ENCODE data around the gene SPSB3.
A peak's percentile ranks its signal among the peaks of the same experiment; 100 is the strongest.

Gene SPSB3

DNA sequence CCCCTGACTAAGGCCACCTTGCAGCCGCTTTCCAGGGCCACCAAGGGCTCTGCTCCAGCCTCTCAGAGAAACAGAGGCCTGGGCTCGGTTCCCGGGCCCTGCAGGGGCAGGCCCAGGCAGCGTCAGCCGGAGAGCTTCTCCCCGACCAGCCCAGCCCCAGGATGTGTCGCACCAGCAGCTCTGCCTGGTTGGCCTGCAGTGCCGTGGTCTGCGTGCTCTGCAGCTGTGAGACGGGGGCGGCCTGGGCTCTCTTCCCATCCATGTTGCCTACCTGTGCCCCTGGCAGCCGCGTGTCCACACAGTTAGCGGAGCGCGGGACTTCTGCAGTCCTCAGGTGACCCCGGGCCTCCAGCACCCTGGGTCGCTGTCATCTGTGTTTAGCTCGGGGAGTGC lies 6.3 kb upstream of the SPSB3 start:
- no peak for DNase-seq (ENCODE audit: low spot score)

DNA sequence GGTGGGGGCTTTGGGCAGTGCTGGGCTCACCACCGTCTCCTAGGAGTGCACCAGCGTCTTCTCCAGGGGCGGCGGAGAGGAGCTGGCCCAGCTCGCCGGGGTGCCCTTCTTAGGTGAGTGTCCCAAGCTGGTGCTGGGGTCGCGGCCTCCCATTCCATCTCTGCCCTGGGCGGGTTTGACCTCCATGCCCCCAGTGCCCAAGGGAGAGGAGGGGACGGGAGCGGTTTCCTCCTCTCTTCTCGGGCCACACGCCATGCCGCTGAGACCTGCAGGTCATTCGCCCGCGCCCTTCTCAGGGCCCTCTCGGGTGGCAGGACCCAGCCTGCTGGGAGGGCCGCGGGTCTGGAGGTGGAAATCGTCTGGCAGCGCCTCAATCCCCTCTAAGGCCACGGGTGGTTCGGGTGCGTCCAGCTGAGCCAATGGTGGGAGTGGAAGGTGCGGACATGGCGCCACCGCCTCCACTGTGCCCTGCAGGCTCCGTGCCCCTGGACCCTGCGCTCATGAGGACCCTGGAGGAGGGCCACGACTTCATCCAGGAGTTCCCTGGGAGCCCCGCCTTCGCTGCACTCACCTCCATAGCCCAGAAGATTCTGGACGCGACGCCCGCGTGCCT lies 5.8 kb upstream of the SPSB3 start:
- DNase-seq (ENCODE audit: low spot score): no peak

DNA sequence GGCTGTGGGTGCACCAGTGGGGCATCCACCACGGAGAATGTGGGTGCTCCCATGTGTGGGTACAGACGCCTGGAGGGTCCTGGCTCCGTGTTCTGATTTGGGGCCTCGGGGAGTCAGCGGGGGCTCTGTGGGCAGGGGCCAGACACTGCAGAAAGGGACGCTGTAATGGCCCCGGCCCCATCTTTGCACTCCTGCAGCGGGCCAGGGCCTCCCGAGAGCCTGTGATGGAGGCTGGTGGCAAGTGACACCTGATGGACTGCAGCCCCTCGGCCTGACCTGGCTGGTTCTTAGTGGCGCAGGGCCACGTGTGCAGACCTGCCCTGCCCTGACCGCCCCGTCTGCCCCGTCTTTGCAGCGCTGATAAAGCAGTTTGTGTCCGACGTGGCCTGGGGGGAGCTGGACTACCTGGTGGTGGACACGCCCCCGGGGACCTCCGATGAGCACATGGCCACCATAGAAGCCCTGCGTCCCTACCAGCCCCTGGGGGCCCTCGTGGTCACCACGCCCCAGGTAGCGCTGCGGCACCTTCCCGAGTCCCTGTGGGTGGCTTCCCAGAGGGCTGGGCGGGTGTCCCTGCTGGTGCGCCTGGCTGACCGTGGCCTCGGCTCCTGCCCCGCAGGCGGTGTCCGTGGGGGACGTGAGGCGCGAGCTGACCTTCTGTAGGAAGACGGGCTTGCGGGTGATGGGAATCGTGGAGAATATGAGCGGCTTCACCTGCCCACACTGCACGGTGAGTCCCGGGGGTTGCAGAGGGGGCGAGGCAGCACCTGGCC lies 5.1 kb upstream of the SPSB3 start:
- DNase-seq (ENCODE audit: low spot score): no peak

DNA sequence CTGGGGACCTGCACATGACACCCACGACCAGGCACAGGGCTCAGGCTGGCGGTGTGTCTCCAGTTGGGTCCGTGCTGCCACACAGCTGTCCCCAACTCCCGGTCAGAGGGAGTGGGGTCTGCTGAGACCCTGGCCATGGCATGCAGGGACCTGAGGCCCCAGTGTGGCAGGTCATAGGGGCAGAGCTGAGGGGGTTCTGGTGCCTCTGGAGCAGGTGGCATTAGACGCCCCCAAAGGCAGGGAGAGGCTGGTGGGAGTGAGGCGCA lies 4.6 kb upstream of the SPSB3 start:
- DNase-seq (ENCODE audit: low spot score): no peak

DNA sequence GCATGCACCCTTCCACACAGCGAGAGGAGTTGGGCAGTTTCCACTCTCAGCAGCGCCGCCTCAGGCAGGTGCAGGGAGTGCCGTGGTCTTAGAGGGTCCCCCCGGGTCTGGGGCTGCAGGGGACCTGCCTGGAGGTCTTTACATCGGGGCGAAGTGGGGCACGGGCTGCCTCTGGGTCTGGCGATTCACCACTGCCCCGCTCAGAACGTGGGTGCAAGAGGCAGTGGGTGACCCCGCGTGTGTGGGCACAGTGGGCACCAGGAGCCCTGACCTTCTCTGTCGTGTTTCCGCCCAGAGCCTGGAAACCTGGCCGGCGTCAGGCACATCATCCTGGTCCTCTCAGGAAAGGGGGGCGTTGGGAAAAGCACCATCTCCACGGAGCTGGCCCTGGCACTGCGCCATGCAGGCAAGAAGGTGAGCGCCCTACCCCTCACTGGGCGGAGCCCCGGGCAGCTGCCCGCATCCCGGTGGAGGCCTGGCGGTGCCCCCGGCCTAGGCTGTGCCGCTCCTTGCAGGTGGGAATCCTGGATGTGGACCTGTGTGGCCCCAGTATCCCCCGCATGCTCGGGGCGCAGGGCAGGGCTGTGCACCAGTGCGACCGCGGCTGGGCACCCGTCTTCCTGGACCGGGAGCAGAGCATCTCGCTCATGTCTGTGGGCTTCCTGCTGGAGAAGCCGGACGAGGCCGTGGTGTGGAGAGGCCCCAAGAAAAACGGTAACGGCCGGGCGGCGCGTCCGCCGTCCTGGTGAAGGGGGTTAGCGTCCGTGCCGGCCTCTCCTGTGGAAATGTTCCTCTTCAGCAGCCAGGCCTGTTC lies 4.1 kb upstream of the SPSB3 start:
- DNase-seq (ENCODE audit: low spot score): no peak

DNA sequence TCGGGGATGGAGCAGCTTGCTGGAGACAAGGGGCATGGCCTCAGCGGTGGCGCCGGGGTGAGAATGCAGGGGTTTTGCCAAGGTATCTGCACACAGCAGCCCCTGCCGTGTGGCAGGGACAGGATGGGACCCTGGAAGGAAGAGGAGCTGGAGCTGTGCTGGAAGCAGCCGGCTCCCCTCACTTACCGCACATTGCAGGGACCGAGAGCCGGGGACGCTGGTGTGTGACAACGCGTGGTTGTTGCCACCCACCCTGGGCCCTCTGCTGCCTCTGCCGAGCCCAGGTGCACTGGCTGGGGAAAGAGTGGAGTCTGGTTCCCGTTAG lies 3.4 kb upstream of the SPSB3 start:
- no peak for DNase-seq (ENCODE audit: low spot score)

DNA sequence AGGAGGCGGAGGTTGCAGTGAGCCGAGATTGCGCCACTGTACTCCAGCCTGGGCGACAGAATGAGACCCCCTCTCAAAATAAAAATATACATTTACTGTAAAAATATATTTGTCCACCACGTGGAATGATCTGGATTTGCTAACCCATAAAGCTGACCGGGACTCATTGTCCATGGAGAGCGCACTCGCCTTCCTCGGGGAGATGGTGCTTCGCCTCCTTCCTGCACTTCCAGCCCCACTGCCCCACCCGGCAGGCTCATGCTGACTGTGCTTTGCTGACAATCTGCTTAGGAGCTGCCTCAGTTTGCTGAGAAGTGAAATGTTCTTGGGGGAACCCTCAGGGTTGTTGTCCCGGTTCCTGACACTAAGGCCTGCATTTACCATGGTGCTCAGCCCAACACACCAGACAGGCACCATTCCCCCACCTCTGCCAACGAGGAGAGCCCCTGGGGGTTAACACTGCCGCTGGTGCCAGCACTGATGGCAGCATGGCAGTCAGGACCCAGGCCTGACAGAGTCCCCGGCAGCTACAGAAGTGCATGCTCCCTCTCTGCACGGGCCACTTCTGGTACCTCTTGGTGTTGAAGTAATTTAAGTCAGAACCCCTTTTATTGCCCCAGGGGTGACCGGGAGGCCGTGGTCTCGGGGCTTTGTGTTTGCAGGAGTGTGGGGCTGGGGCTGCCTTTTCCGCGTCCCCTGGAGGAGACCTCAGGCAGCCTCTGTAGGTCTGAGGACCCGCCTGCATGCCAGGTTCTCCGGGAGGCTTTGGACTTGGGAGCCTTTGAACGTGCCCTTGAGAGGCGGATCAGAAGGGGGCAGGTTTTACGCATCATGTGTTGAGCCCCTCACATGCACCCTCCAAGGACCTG lies 2.8 kb upstream of the SPSB3 start:
- DNase-seq (ENCODE audit: low spot score): no peak

DNA sequence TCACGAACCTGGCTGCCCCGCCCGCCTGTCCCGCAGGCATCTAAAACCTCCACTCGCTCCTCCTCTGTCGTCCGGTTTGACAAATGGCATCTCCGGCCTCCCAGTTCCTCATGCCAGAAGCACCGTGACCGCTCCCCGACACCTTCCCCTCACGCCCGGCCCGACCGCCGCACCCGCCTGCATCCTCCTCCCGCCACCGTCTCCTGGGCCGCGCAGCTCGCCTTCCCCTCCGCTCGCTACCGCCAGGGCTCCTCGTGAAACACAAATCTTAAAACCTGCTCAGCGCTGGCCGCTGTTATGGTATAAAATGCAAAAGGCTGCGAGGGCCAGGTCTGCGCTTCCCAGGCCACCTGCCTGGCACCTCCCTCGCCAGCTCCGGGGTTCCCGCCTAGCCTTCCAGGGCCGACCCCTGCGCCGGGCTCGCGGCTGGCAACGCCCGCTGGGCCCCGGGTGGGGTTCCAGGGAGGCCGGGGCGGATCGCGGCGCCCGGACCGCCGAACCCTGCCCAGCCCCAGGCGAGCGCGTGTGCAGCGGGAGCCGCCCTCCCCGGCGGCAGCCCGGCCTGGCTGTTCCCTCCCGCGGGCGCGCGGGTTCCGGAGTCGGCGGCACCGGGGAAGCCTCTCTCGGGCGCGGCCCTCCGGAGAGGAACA lies 488 bp downstream of the SPSB3 start:
- DNase-seq (ENCODE audit: low spot score): peak; percentile 59

DNA sequence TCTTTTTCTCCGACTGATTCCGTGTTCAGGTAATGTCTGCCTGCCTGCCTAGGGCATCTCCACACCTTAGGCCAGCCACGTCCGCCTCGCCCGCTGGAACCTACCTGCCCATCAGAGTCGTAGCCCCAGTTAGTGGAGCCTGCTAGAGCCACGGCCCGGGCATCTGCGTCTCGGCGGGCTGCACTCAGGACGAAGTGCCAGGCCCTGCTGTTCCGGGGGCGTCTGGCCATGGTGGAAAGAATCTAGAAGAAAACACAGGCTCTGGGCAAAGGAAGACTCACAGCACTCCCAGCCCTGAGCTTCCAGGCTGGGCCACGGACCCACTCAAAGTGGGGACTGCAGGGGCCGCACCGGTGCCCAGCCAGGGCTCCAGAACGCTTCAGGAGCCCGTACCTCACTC lies 1.1 kb downstream of the SPSB3 start:
- DNase-seq (ENCODE audit: low spot score): no peak

DNA sequence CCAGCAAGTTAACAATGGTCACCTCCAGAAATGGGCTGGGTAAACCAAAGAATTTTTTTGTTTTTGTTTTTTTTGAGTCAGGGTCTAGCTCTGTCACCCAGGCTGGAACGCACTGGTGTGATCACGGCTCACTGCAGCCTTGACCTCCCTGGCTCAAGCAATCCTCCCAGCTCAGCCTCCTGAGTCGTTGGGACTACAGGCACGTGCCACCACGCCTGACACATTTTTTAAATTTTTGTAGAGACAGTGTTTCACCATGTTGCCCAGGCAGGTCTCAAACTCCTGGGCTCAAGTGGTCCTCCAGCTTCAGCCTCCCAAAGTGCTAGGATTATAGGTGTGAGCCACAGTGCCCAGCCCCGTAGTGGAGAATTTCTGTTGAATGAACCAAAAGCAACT lies 1.7 kb downstream of the SPSB3 start:
- DNase-seq (ENCODE audit: low spot score): no peak

DNA sequence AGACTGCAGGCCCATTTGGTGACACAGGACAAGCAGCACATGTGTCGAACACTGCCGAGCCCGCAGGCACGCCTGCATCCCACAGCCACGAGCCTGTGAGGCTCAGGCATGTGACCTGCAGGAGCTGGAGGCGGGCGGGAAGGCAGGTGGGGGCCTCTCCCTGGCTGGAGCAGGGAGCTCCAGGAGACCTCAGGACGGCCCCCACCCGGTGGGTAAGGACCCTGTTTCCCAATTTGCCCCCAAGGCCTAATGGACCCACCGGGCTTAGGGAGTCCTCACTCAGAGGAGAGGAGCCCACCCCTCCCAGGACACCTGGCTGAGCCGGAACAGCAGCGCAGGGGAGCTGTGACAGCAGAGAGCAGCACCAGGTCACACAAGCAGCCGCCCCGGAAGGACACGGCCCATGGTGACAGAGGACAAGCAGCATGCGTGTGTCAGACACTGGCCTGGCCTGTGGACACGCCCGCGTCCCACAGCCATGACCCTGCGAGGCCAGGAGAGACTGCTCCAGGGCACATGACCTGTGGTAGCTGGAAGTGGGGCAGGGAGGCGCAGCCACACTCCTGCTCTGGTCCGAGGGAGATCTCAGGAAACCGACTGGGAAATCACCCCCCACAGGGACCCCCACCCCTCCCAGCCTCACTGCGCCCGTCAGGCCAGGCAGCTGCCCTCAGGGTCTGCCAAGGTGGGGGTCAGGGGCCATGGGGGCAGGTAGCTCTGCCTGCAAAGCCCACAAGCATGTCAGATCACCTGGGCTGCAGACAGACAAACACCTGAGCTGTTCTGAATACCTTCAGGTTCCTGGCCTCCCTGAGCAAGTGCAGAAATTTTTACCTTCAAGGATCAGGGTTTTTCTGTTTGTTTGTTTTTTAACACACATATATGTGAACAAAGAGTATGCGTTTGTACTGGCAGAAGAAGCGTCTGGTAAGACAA lies 2.4 kb downstream of the SPSB3 start:
- no peak for DNase-seq (ENCODE audit: low spot score)

DNA sequence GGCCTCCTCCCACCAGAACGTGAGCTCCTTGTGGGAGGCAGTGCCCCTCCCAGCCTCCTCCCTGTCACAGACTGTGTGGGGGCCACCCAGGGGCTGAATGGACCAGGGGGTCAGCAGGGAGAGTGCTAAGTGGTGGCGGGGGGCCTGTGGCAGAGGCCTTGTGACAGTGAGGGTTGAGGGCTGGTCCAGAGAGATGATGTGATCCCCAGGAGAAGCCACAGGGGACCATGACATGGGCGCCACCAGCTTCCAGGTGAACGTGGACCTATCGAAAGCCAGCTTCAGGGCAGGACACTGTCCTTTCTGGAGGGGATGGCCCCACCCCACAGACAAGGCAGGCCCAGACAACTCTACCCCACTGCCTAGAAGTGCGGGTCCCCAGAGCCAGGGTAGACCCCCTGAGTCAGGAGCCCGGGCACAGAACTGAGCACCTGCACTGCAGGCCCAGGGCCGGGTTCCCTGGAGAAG lies 3.1 kb downstream of the SPSB3 start:
- no peak for DNase-seq (ENCODE audit: low spot score)

DNA sequence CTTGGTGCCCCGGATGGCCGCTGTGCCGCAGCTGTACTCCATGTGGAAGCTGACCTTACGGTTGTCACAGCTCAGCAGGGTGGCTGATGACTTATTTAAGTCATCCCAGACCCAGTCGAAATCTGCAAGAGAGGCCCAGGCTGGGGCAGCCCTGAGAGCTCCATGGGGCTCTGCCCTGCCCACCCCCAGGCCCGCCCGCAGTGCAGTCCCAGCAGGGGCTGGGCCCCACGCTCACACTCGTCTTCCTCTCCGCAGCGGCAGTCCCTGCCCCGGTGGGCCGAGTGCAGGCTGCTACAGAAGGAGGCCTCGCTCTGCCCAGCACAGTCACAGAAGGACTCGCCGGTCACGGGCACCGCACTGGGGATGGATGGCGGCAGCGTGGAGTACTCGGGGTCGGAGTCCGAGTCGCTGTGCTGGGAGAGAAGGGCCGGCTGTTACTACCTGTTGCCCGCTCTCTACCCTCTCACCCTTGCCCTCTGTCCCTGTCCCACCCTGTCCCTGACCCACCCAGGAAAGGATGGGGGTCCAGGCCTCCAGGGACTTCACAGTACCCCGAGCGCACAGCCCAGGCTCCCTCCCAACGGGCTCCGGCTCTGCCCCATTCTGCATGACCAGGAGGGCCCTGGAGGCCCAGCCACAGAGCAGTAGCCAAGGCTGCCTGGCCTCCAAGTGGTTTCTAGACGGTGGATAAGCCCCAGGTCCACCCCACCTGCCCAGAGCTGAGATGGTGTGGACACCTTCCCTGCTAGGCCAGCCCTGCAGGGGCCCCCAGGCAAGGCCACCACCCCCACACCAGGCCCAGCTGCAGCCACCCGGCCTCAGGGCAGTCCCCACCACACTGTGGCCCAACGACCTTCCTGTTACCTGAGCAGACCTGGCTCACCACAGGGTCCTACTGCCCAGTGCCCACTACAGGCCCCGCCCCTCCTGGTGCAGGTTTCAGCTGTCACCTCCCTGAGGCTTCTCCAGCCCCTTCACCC lies 3.9 kb downstream of the SPSB3 start:
- no peak for DNase-seq (ENCODE audit: low spot score)

DNA sequence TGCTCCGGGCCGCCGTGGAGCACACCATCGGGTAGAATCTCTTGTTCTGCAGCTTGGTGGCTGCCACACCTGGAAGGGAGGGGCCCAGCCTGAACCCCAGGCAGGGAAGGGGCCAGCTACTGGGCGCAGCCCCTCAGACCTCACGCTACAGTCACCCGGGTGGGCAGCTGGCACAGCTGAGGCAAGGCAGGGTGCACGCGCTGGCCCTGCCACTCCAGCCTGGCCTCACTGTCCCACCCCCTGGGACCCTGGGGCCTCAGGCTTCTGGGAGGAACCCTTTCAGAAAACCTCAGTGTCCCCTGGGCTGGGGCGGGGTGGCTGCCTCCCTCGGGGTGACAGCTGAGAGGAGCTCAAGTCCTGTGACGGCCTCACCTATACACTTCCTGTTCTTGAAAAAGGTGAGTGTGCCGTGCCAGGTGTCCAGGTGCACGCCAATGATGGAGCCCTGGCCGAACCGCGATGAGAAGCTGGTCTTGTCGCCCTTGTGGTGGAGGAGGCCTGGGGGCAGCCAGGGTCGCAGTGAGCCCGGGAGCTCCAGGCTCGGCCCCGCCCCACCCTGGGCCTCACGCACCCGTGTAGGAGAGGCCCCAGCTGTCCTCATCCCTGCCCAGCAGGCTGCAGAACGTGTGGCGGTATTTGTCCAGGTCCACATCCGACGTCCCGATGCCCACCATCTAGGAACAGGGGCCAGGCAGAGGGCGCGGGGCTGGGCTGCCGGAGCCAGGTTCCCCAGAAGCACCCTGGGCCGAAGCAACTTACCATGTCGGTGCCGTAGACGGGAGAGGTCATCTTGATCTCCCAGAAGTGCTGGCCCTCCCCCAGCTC lies 4.8 kb downstream of the SPSB3 start:
- no peak for DNase-seq (ENCODE audit: low spot score)

DNA sequence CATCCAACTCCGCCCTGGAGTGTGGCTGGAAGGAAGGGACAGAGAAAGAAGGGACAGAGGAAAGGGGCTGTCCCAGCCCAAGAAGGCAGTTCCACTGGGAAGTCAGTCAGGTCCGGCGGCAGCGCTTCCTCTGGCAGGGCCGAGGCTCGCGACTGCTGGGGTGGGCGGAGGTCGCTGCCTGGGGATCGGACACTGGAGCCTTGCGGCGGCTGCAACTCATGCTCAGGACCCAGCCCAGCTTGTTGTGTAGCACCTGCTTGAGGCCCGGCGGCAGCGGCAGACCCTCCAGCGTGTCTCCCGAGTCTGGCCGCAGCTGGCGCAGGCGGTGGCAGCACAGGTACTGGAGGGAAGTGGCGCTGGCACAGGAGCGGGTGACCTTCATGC lies 5.4 kb downstream of the SPSB3 start:
- no peak for DNase-seq (ENCODE audit: low spot score)

DNA sequence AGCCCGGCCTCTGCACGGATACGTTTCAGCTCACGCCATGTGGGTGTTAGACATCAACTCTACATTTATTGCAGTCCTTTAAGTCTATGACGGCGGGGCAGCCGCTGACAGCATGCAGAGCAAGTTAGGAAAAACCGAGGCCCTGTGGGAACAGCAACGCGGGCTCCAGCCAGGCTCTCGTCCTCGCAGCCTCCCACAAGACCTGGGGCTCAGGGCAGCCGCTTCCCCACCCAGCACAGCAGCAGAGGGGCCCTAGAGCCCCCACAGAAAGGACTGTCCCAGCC lies 5.8 kb downstream of the SPSB3 start:
- DNase-seq (ENCODE audit: low spot score): no peak

DNA sequence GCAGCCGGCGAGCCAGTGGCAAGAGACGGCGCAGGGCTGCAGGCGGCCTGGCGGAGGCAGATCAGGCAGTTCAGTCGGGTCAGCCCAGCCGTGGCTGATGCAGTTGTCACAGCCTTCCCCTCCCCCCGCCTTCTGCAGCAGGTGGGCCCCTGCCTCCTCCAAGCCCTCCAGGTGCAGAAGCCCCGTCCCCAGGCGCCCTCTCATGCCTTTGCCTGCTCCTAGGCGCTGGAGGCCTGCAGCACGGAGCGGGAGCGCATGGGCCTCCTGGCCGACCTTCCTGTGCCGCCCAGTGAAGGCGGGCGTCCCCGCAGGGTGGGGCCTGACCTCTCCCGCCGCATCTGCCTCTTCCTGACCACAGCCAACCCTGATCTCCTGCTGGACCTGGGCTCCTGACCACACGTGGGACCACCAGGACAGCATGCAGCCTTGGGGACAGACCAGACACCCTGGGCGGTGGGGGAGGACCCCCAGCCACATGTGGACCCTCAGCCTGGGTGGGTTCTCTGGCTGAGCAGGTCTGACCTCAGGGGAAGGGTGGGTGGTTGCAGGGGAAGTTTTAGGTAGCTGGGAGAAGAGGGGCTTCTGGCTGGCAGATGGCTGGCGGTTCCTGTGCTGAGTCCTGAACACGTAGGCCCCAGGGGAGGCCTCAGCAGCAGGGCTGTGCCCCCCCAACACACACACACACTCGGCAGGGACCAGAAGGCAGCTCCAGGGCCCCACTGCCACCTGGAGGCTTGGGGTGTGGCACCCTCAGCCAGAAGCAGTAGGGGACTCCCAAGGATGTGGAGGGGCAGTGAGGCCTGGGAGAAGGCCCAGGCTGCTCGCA lies 6.3 kb downstream of the SPSB3 start:
- no peak for DNase-seq (ENCODE audit: low spot score)

Data from hepatic stellate cell (primary cell).